H9 (cell line): Measurements from ENCODE around the gene HPDL. TPM values are rescaled to one million over a fixed set of nuclear protein-coding genes. Genes with fewer than 3 reads are reported as not detected.

Experiments
- DNase-seq: peaks from one replicate; pipeline ENCODE4 v3.0.0-alpha.2; 2017
- H2AFZ ChIP-seq: one replicate; pipeline ENCODE4 v1.6.1; 2013; ENCODE audit warnings: mild to moderate bottlenecking, low read length, control low read depth, moderate library complexity
- H2AK5ac ChIP-seq: 2 replicates; pipeline ENCODE4 v1.6.1; 2013; ENCODE audit warnings: low read length, control low read depth, mixed read lengths; ENCODE audit not compliant: insufficient read length
- H2BK120ac ChIP-seq: one replicate; pipeline ENCODE4 v1.6.1; 2013; ENCODE audit warnings: low read depth, mild to moderate bottlenecking, low read length, control low read depth, inconsistent platforms; ENCODE audit not compliant: poor library complexity, severe bottlenecking
- H2BK12ac ChIP-seq: 2 replicates; pipeline ENCODE4 v1.6.1; 2013; ENCODE audit warnings: low read length, control low read depth, mixed read lengths, low read depth; ENCODE audit not compliant: insufficient read length
- H2BK15ac ChIP-seq: 2 replicates; pipeline ENCODE4 v1.6.1; 2013; ENCODE audit warnings: low read depth, low read length, control low read depth
- H2BK20ac ChIP-seq: one replicate; pipeline ENCODE4 v1.6.1; 2013; ENCODE audit warnings: low read depth, mild to moderate bottlenecking, low read length, control low read depth, inconsistent platforms; ENCODE audit not compliant: poor library complexity, severe bottlenecking
- H2BK5ac ChIP-seq: 2 replicates; pipeline ENCODE4 v1.6.1; 2013; ENCODE audit warnings: low read length, control low read depth, mixed read lengths; ENCODE audit not compliant: insufficient read length
- H3K14ac ChIP-seq: 2 replicates; pipeline ENCODE4 v1.6.1; 2013; ENCODE audit warnings: low read length, control low read depth; ENCODE audit not compliant: insufficient read depth
- H3K18ac ChIP-seq: 2 replicates; pipeline ENCODE4 v1.6.1; 2013; ENCODE audit warnings: low read depth, mild to moderate bottlenecking, mixed read lengths, low read length, control low read depth; ENCODE audit not compliant: insufficient read length
- H3K23ac ChIP-seq: 2 replicates; pipeline ENCODE4 v1.6.1; 2013; ENCODE audit warnings: low read length, control low read depth, mixed read lengths, low read depth; ENCODE audit not compliant: insufficient read length
- H3K23me2 ChIP-seq: 2 replicates; pipeline ENCODE4 v1.6.1; 2013; ENCODE audit warnings: low read depth, mild to moderate bottlenecking, mixed read lengths, low read length, control low read depth; ENCODE audit not compliant: insufficient read length, poor library complexity, severe bottlenecking
- H3K27ac ChIP-seq: 2 replicates; pipeline ENCODE4 v1.5.1; 2013; ENCODE audit warnings: low read length, control low read depth, mixed read lengths, low read depth; ENCODE audit not compliant: insufficient read length
- H3K27me3 ChIP-seq: 2 replicates; pipeline ENCODE4 v1.6.1; 2013; ENCODE audit warnings: low read length, control low read depth, inconsistent platforms; ENCODE audit not compliant: insufficient read depth
- H3K4ac ChIP-seq: 2 replicates; pipeline ENCODE4 v1.6.1; 2013; ENCODE audit warnings: low read depth, mild to moderate bottlenecking, control low read depth, inconsistent platforms, low read length, moderate library complexity
- H3K4me1 ChIP-seq: 2 replicates; pipeline ENCODE4 v1.6.1; 2013; ENCODE audit warnings: low read length, control low read depth, inconsistent platforms; ENCODE audit not compliant: insufficient read depth
- H3K4me2 ChIP-seq: 2 replicates; pipeline ENCODE4 v1.6.1; 2013; ENCODE audit warnings: low read length, control low read depth, mixed read lengths; ENCODE audit not compliant: insufficient read length, insufficient read depth
- H3K56ac ChIP-seq: 2 replicates; pipeline ENCODE4 v1.6.1; 2013; ENCODE audit warnings: low read depth, mild to moderate bottlenecking, mixed read lengths, low read length, control low read depth; ENCODE audit not compliant: insufficient read length
- H3K79me1 ChIP-seq: 2 replicates; pipeline ENCODE4 v1.6.1; 2013; ENCODE audit warnings: low read depth, mild to moderate bottlenecking, moderate library complexity, low read length, control low read depth, inconsistent platforms; ENCODE audit not compliant: insufficient read depth, poor library complexity, severe bottlenecking
- H3K79me2 ChIP-seq: 2 replicates; pipeline ENCODE4 v1.6.1; 2013; ENCODE audit warnings: low read length, control low read depth, inconsistent platforms; ENCODE audit not compliant: insufficient read depth
- H3K9ac ChIP-seq: 2 replicates; pipeline ENCODE4 v1.6.1; 2013; ENCODE audit warnings: low read length, control low read depth, mixed read lengths; ENCODE audit not compliant: insufficient read length; ENCODE audit errors: extremely low read depth
- H3K9me3 ChIP-seq: one replicate; pipeline ENCODE4 v1.6.1; 2013; ENCODE audit warnings: low read depth, low read length, inconsistent platforms; ENCODE audit not compliant: control insufficient read depth
- H3T11ph ChIP-seq: one replicate; pipeline ENCODE4 v1.6.1; 2013; ENCODE audit warnings: mild to moderate bottlenecking, low read length, control low read depth, inconsistent platforms
- H4K20me1 ChIP-seq: one replicate; pipeline ENCODE4 v1.6.1; 2013; ENCODE audit not compliant: control insufficient read depth, insufficient read length, insufficient read depth
- H4K5ac ChIP-seq: 2 replicates; pipeline ENCODE4 v1.6.1; 2013; ENCODE audit warnings: low read depth, mild to moderate bottlenecking, mixed read lengths, low read length, control low read depth; ENCODE audit not compliant: insufficient read length
- H4K8ac ChIP-seq: replicated peaks from 2 replicates; pipeline ENCODE4 v1.6.1; 2013; ENCODE audit warnings: low read length, control low read depth, mixed read lengths, low read depth; ENCODE audit not compliant: insufficient read length
- H4K91ac ChIP-seq: 2 replicates; pipeline ENCODE4 v1.6.1; 2013; ENCODE audit warnings: low read depth, mild to moderate bottlenecking, moderate library complexity, mixed read lengths, low read length, control low read depth; ENCODE audit not compliant: insufficient read length
- H3K27ac Mint-ChIP-seq, 3 experiments: 2 replicates in 2 of 3; 3 replicates in 1 of 3; pipeline ENCODE4 v1.8.0; 2020 to 2021; ENCODE audit warnings: mixed read lengths in 3 of 3, mild to moderate bottlenecking in 1 of 3, moderate library complexity in 1 of 3
- H3K27me3 Mint-ChIP-seq: 2 replicates; pipeline ENCODE4 v1.8.0; 2021; ENCODE audit warnings: low read depth, mild to moderate bottlenecking, moderate library complexity, mixed read lengths
- H3K36me3 Mint-ChIP-seq, 3 experiments: 2 replicates in 2 of 3; 3 replicates in 1 of 3; pipeline ENCODE4 v1.8.0; 2020 to 2021; ENCODE audit warnings: low read depth in 3 of 3, mixed read lengths in 3 of 3; ENCODE audit not compliant: insufficient read depth in 1 of 3
- H3K4me1 Mint-ChIP-seq, 2 experiments: 2 replicates each; pipeline ENCODE4 v1.8.0; 2020; ENCODE audit warnings: mixed read lengths in 2 of 2
- H3K4me3 Mint-ChIP-seq, 2 experiments: 2 replicates in 1 of 2; 3 replicates in 1 of 2; pipeline ENCODE4 v1.8.0; 2020 to 2021; ENCODE audit warnings: mild to moderate bottlenecking in 2 of 2, mixed read lengths in 2 of 2, moderate library complexity in 1 of 2
- H3K9me3 Mint-ChIP-seq, 2 experiments: 2 replicates in 1 of 2; 3 replicates in 1 of 2; pipeline ENCODE4 v1.8.0; 2020; ENCODE audit warnings: mild to moderate bottlenecking in 2 of 2, mixed read lengths in 2 of 2, moderate library complexity in 1 of 2
- CTCF ChIP-seq: fragments of 200-600 bp; sonication (generic); conservative IDR thresholded peaks from 3 replicates; pipeline ENCODE4 v1.8.0; 2021; ENCODE audit warnings: antibody characterized with exemption, mild to moderate bottlenecking
- WGBS: extraction: QIAGEN DNeasy Blood & Tissue Kit; methylation state at CpG from one replicate; pipeline ENCODE4 v1.1.7; 2013; ENCODE audit warnings: missing lambda C conversion rate, low lambda C conversion rate, mixed read lengths; ENCODE audit not compliant: insufficient read length; ENCODE audit errors: extremely low coverage; 5-methylcytosine and 5-hydroxymethylcytosine counted together
- total RNA-seq: library from RNA; stranded (reverse); gene quantifications from 2 replicates; pipeline ENCODE4 v1.2.1, GENCODE V29; 2021

HPDL gene
- total RNA-seq, 1 experiment from 2014 or later = 10.6 TPM

GRCh38 chr1:45346473-45346872 lies 19.8 kb downstream of the HPDL start:
- Mint-ChIP-seq H3K27me3 (no peaks in the 10 kb centered on the region), H3K4me1 (peaks cover 0 to 4% of the 10 kb centered on the region in 2 experiments; a peak in 1 of 4 replicates), H3K27ac (no peak overlapping the region; a peak in 1 of 7 replicates), H3K9me3 (no peaks in the 10 kb centered on the region), H3K4me3 (no peak overlapping the region), H3K36me3 (peaks cover 18 to 50% (median 30%) of the 10 kb centered on the region in 3 experiments)
- Histone ChIP-seq H3K79me1 (no peaks in the 10 kb centered on the region), H3K23me2 (no peaks in the 10 kb centered on the region), H3T11ph (no peak overlapping the region), H3K27ac (no peak overlapping the region), H3K27me3 (no peaks in the 10 kb centered on the region), H2BK12ac (no peak overlapping the region), H2BK15ac (no peak overlapping the region), H3K79me2 (0 out of 2 replicates have a peak, but pooled peaks cover 2% of the 10 kb centered on the region), H3K4ac (no peak overlapping the region), H3K18ac (no peak overlapping the region), H3K4me2 (no peak overlapping the region), H4K8ac (no peak overlapping the region), H4K91ac (no peak overlapping the region), H3K9ac (no peak overlapping the region), H3K56ac (no peak overlapping the region), H3K9me3 (no peaks in the 10 kb centered on the region), H2BK120ac (no peak overlapping the region), H2BK20ac (no peak overlapping the region), H3K14ac (no peak overlapping the region), H2BK5ac (no peak overlapping the region), H3K23ac (no peak overlapping the region), H2AFZ (no peak overlapping the region), H3K4me1 (no peaks in the 10 kb centered on the region), H4K5ac (no peak overlapping the region), H2AK5ac (no peak overlapping the region), H4K20me1 (no peaks in the 10 kb centered on the region)
- no peak for DNase-seq
- no peak for TF ChIP-seq CTCF
- WGBS = no CpG with 5 or more reads among the region's 2 CpGs
